ENCODE measurements around the gene RASAL2.

Gene RASAL2

GRCh38 chr1:178488393-178488792 is 394.5 kb downstream of the RASAL2 start:
- Histone ChIP-seq H3K27ac (ENCODE audit: low read depth, low read length) (no peak overlapping the region), H3K27me3 (ENCODE audit: control insufficient read depth, insufficient read depth, low read length) (no peaks in the 10 kb centered on the region), H3K36me3 (ENCODE audit: control insufficient read depth, insufficient read depth, low read length) (no peaks in the 10 kb centered on the region), H3K4me3 (ENCODE audit: low read depth, low read length) (no peak overlapping the region), H3K9ac (ENCODE audit: low read depth, low read length) (no peak overlapping the region), H3K4me1 (ENCODE audit: control insufficient read depth, insufficient read depth, low read length) (no peaks in the 10 kb centered on the region), H3K9me3 (ENCODE audit: control insufficient read depth, insufficient read depth, low read length) (no peaks in the 10 kb centered on the region)

GRCh38 chr1:178489399-178489798 is 395.5 kb downstream of the RASAL2 start:
- Histone ChIP-seq H3K4me3 (ENCODE audit: low read depth, low read length) (no peak overlapping the region), H3K9ac (ENCODE audit: low read depth, low read length) (no peak overlapping the region), H3K27me3 (ENCODE audit: control insufficient read depth, insufficient read depth, low read length) (no peaks in the 10 kb centered on the region), H3K27ac (ENCODE audit: low read depth, low read length) (no peak overlapping the region), H3K9me3 (ENCODE audit: control insufficient read depth, insufficient read depth, low read length) (no peaks in the 10 kb centered on the region), H3K36me3 (ENCODE audit: control insufficient read depth, insufficient read depth, low read length) (no peaks in the 10 kb centered on the region), H3K4me1 (ENCODE audit: control insufficient read depth, insufficient read depth, low read length) (no peaks in the 10 kb centered on the region)

DNA sequence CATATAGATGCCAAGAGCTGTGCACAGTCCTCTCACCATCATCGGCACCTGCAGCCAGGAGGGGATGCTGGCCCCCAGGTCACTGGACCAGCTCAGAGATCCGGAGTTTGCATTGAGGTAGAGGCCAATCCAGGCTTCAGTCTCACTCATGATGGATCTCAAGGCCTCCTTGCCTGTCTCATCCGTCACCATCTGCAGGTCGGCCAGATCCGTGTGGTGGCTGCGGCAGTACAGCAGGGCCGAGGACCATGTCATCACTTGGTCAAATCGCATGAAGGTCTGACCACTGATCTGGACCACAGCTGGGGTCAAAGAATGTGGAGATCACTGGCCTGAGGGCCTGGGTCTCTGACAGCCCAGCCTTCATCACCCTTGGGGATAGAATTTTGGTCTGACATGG is 396.2 kb downstream of the RASAL2 start:
- no peak overlapping the region for H3K27ac ChIP-seq (ENCODE audit: low read depth, low read length)
- H3K36me3 ChIP-seq (ENCODE audit: control insufficient read depth, insufficient read depth, low read length): no peaks in the 10 kb centered on the region
- no peaks in the 10 kb centered on the region for H3K9me3 ChIP-seq (ENCODE audit: control insufficient read depth, insufficient read depth, low read length)
- no peaks in the 10 kb centered on the region for H3K27me3 ChIP-seq (ENCODE audit: control insufficient read depth, insufficient read depth, low read length)
- no peak overlapping the region for H3K9ac ChIP-seq (ENCODE audit: low read depth, low read length)
- H3K4me1 ChIP-seq (ENCODE audit: control insufficient read depth, insufficient read depth, low read length): no peaks in the 10 kb centered on the region
- no peak overlapping the region for H3K4me3 ChIP-seq (ENCODE audit: low read depth, low read length)

DNA sequence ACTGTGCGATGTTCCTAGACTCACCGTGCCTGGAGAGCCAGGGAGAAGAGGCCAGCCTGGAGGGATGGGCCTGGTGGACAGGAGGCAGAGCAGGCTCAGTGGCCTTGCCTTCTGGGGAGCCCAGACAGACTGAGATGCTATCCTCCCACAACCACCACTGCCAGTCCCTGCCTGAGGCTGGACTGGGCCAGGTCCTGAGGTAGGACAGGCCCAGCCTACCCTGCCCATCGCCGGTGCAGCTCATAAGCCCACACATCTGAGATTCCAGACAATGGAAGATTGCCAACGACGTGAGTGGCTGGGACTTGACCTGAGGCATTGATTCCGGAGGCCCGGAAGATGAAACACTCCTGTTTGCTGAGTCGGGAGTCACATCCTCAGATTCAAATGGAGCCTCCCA is 397.1 kb downstream of the RASAL2 start:
- Histone ChIP-seq H3K4me1 (ENCODE audit: control insufficient read depth, insufficient read depth, low read length) (no peaks in the 10 kb centered on the region), H3K27ac (ENCODE audit: low read depth, low read length) (no peak overlapping the region), H3K4me3 (ENCODE audit: low read depth, low read length) (no peak overlapping the region), H3K27me3 (ENCODE audit: control insufficient read depth, insufficient read depth, low read length) (no peaks in the 10 kb centered on the region), H3K36me3 (ENCODE audit: control insufficient read depth, insufficient read depth, low read length) (no peaks in the 10 kb centered on the region), H3K9ac (ENCODE audit: low read depth, low read length) (no peak overlapping the region), H3K9me3 (ENCODE audit: control insufficient read depth, insufficient read depth, low read length) (no peaks in the 10 kb centered on the region)

GRCh38 chr1:178491721-178492120 is 397.8 kb downstream of the RASAL2 start:
- no peaks in the 10 kb centered on the region for H3K36me3 ChIP-seq (ENCODE audit: control insufficient read depth, insufficient read depth, low read length)
- no peak overlapping the region for H3K27ac ChIP-seq (ENCODE audit: low read depth, low read length)
- H3K27me3 ChIP-seq (ENCODE audit: control insufficient read depth, insufficient read depth, low read length): no peaks in the 10 kb centered on the region
- no peak overlapping the region for H3K9ac ChIP-seq (ENCODE audit: low read depth, low read length)
- H3K9me3 ChIP-seq (ENCODE audit: control insufficient read depth, insufficient read depth, low read length): no peaks in the 10 kb centered on the region
- no peak overlapping the region for H3K4me3 ChIP-seq (ENCODE audit: low read depth, low read length)
- H3K4me1 ChIP-seq (ENCODE audit: control insufficient read depth, insufficient read depth, low read length): no peaks in the 10 kb centered on the region

- no peaks in the 10 kb centered on the region for H3K36me3 ChIP-seq (ENCODE audit: control insufficient read depth, insufficient read depth, low read length)
- H3K9me3 ChIP-seq (ENCODE audit: control insufficient read depth, insufficient read depth, low read length): no peaks in the 10 kb centered on the region
- H3K4me1 ChIP-seq (ENCODE audit: control insufficient read depth, insufficient read depth, low read length): no peaks in the 10 kb centered on the region
- H3K4me3 ChIP-seq (ENCODE audit: low read depth, low read length): no peak overlapping the region
- H3K9ac ChIP-seq (ENCODE audit: low read depth, low read length): no peak overlapping the region
- no peaks in the 10 kb centered on the region for H3K27me3 ChIP-seq (ENCODE audit: control insufficient read depth, insufficient read depth, low read length)
- no peak overlapping the region for H3K27ac ChIP-seq (ENCODE audit: low read depth, low read length)
Observed at GRCh38 chr1:178492341-178492740, 398.4 kb downstream of the RASAL2 start.

GRCh38 chr1:178493301-178493741 is 399.4 kb downstream of the RASAL2 start:
- Histone ChIP-seq H3K27ac (ENCODE audit: low read depth, low read length) (no peak overlapping the region), H3K36me3 (ENCODE audit: control insufficient read depth, insufficient read depth, low read length) (no peaks in the 10 kb centered on the region), H3K4me1 (ENCODE audit: control insufficient read depth, insufficient read depth, low read length) (no peaks in the 10 kb centered on the region), H3K9me3 (ENCODE audit: control insufficient read depth, insufficient read depth, low read length) (no peaks in the 10 kb centered on the region), H3K9ac (ENCODE audit: low read depth, low read length) (no peak overlapping the region), H3K4me3 (ENCODE audit: low read depth, low read length) (no peak overlapping the region), H3K27me3 (ENCODE audit: control insufficient read depth, insufficient read depth, low read length) (no peaks in the 10 kb centered on the region)

GRCh38 chr1:178494569-178494971 is 400.7 kb downstream of the RASAL2 start:
- H3K27me3 ChIP-seq (ENCODE audit: control insufficient read depth, insufficient read depth, low read length): no peaks in the 10 kb centered on the region
- H3K9me3 ChIP-seq (ENCODE audit: control insufficient read depth, insufficient read depth, low read length): no peaks in the 10 kb centered on the region
- H3K4me1 ChIP-seq (ENCODE audit: control insufficient read depth, insufficient read depth, low read length): no peaks in the 10 kb centered on the region
- H3K4me3 ChIP-seq (ENCODE audit: low read depth, low read length): no peak overlapping the region
- H3K36me3 ChIP-seq (ENCODE audit: control insufficient read depth, insufficient read depth, low read length): no peaks in the 10 kb centered on the region
- H3K9ac ChIP-seq (ENCODE audit: low read depth, low read length): no peak overlapping the region
- H3K27ac ChIP-seq (ENCODE audit: low read depth, low read length): no peak overlapping the region

- Histone ChIP-seq H3K27ac (ENCODE audit: low read depth, low read length) (no peak overlapping the region), H3K9ac (ENCODE audit: low read depth, low read length) (no peak overlapping the region), H3K4me3 (ENCODE audit: low read depth, low read length) (no peak overlapping the region), H3K9me3 (ENCODE audit: control insufficient read depth, insufficient read depth, low read length) (no peaks in the 10 kb centered on the region), H3K36me3 (ENCODE audit: control insufficient read depth, insufficient read depth, low read length) (no peaks in the 10 kb centered on the region), H3K4me1 (ENCODE audit: control insufficient read depth, insufficient read depth, low read length) (no peaks in the 10 kb centered on the region), H3K27me3 (ENCODE audit: control insufficient read depth, insufficient read depth, low read length) (no peaks in the 10 kb centered on the region)
Observed at GRCh38 chr1:178495158-178495557, 401.3 kb downstream of the RASAL2 start.

DNA sequence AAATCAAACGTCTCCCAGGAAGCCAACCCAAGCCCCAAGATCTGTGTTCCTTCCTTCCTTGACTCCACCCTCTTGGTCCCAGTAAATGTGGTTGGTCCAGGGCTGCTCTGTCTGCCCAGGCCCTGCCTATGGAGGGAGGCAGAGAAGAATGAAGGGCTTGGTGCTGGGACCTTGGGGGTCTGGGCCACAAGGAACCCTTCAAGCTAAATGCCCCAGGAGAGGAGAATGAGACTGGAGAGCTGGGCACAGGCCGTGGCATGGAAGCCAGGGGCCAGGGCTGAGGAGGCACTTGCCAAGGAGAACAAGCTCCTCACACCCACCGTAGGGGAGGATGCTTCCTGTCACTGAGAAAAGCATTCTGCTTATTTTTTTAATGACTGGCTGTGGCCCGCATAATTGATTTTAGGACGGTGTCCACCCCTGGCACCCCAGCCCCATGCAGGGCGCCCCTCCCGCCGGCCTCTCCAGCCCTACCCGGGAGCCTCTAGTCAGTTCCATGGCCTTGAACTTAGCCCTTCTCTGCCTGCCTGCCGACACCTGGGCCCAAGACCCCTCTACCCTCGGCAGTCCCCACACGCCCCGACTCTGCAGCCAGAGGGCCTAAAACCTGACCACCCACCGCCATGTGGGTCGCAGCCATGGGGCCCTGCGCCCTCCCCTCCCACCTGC is 402.0 kb downstream of the RASAL2 start:
- H3K27ac ChIP-seq (ENCODE audit: low read depth, low read length): no peak overlapping the region
- no peak overlapping the region for H3K4me3 ChIP-seq (ENCODE audit: low read depth, low read length)
- H3K4me1 ChIP-seq (ENCODE audit: control insufficient read depth, insufficient read depth, low read length): no peaks in the 10 kb centered on the region
- H3K9me3 ChIP-seq (ENCODE audit: control insufficient read depth, insufficient read depth, low read length): no peaks in the 10 kb centered on the region
- H3K9ac ChIP-seq (ENCODE audit: low read depth, low read length): no peak overlapping the region
- no peaks in the 10 kb centered on the region for H3K27me3 ChIP-seq (ENCODE audit: control insufficient read depth, insufficient read depth, low read length)
- H3K36me3 ChIP-seq (ENCODE audit: control insufficient read depth, insufficient read depth, low read length): no peaks in the 10 kb centered on the region

GRCh38 chr1:178496410-178497135 is 402.7 kb downstream of the RASAL2 start, which contains the start of gene CLEC20A:
Gene CLEC20A, minus strand, starts transcription at chr1:178496964. Its CDS starts 25 bp downstream, at chr1:178496939.
- Histone ChIP-seq H3K9me3 (ENCODE audit: control insufficient read depth, insufficient read depth, low read length) (no peaks in the 10 kb centered on the region), H3K4me3 (ENCODE audit: low read depth, low read length) (no peak within 1 kb of the TSS), H3K4me1 (ENCODE audit: control insufficient read depth, insufficient read depth, low read length) (no peaks in the 10 kb centered on the region), H3K9ac (ENCODE audit: low read depth, low read length) (no peak within 1 kb of the TSS), H3K27me3 (ENCODE audit: control insufficient read depth, insufficient read depth, low read length) (no peaks in the 10 kb centered on the region), H3K36me3 (ENCODE audit: control insufficient read depth, insufficient read depth, low read length) (no peaks in the 10 kb centered on the region), H3K27ac (ENCODE audit: low read depth, low read length) (no peak within 1 kb of the TSS)
